Prostate gland (tissue), 2 donors: Measurements from ENCODE around the gene IFT74.

Source experiments
- CTCF ChIP-seq, 4 experiments: fragments of 200-600 bp in 2 of 4; fragments of 450-650 bp in 2 of 4; sonication (generic) in 2 of 4; IDR thresholded peaks; 1 replicate in 3 of 4; 2 replicates in 1 of 4; pipeline ENCODE4 v1.5.1; 2016 to 2019; ENCODE audit warnings: antibody characterized with exemption in 4 of 4, mild to moderate bottlenecking in 2 of 4, moderate library complexity in 2 of 4
- POLR2AphosphoS5 ChIP-seq: sonication (generic); formaldehyde crosslinking; IDR thresholded peaks from one replicate; pipeline ENCODE4 v1.6.1; 2017; ENCODE audit warnings: antibody characterized with exemption

GRCh38 chr9:26955921-26956859, at the start of gene IFT74:
- TF ChIP-seq CTCF (IDR thresholded peaks at IDR 0.05) (no peak), POLR2AphosphoS5 (peak; percentile 93)
